ENCODE measurements around the gene DNMT3A. TPM values are rescaled to one million over a fixed set of nuclear protein-coding genes. Genes with fewer than 3 reads are reported as not detected.

The DNMT3A gene
- total RNA-seq, 3 donors from 2014 or later (not counting 1 experiment from before 2014, with no cell fraction given): 36.3 to 60.7 (median 45.2) TPM

GRCh38 chr2:25383806-25384205 lies 42.1 kb upstream of the DNMT3A start:
- Histone ChIP-seq H3K36me3 (ENCODE audit: control insufficient read depth, insufficient read depth, low read length) (peaks cover 5% of the 10 kb centered on the region), H3K4me1 (ENCODE audit: control insufficient read depth, insufficient read depth, low read length) (peaks cover 10% of the 10 kb centered on the region), H3K27ac (ENCODE audit: low read length) (no peak overlapping the region), H3K9me3 (ENCODE audit: control insufficient read depth, insufficient read depth, low read length) (no peaks in the 10 kb centered on the region), H3K4me3 (ENCODE audit: low read length) (no peak overlapping the region), H3K27me3 (ENCODE audit: control insufficient read depth, insufficient read depth, low read length) (no peaks in the 10 kb centered on the region)
- intact Hi-C loops (cut with micrococcal nuclease): no loop called here
- DNase-seq (no peak), ATAC-seq (no peak)
- H3K9me3 Mint-ChIP-seq: no peaks in the 10 kb centered on the region
- no peak overlapping the region for H3K4me3 Mint-ChIP-seq
- WGBS (ENCODE audit: insufficient coverage): 86% methylated on average over 9 of the region's 9 CpGs
- H3K27ac Mint-ChIP-seq: no peak overlapping the region
- H3K27me3 Mint-ChIP-seq (ENCODE audit: low read depth in 2 of 2): peaks cover 8 to 11% of the 10 kb centered on the region in 2 donors
- H3K36me3 Mint-ChIP-seq: no peaks in the 10 kb centered on the region
- no peak for TF ChIP-seq CTCF (IDR thresholded peaks at IDR 0.05)
- H3K4me1 Mint-ChIP-seq: peaks cover 10 to 39% of the 10 kb centered on the region in 2 donors

- 81% methylated on average over 7 of the region's 7 CpGs for WGBS (ENCODE audit: insufficient coverage)
- Histone ChIP-seq H3K9me3 (ENCODE audit: control insufficient read depth, insufficient read depth, low read length) (no peaks in the 10 kb centered on the region), H3K4me1 (ENCODE audit: control insufficient read depth, insufficient read depth, low read length) (peaks cover 29% of the 10 kb centered on the region), H3K36me3 (ENCODE audit: control insufficient read depth, insufficient read depth, low read length) (peaks cover 5% of the 10 kb centered on the region), H3K4me3 (ENCODE audit: low read length) (no peak overlapping the region), H3K27ac (ENCODE audit: low read length) (no peak overlapping the region), H3K27me3 (ENCODE audit: control insufficient read depth, insufficient read depth, low read length) (no peaks in the 10 kb centered on the region)
- TF ChIP-seq CTCF (IDR thresholded peaks at IDR 0.05): no peak
- H3K27ac Mint-ChIP-seq: peak overlapping the region in 1 of 2 donors; percentile 6
- ATAC-seq (no peak), DNase-seq (no peak)
- intact Hi-C loops (cut with micrococcal nuclease): no loop called here
- H3K9me3 Mint-ChIP-seq: no peaks in the 10 kb centered on the region
- H3K4me1 Mint-ChIP-seq: peaks cover 15 to 36% of the 10 kb centered on the region in 2 donors
- H3K36me3 Mint-ChIP-seq: no peaks in the 10 kb centered on the region
- H3K4me3 Mint-ChIP-seq: no peak overlapping the region
- H3K27me3 Mint-ChIP-seq (ENCODE audit: low read depth in 2 of 2): peaks cover 15 to 20% of the 10 kb centered on the region in 2 donors
These were observed 39.8 kb upstream of the DNMT3A start for GRCh38 chr2:25381502-25381901.

- H3K27me3 Mint-ChIP-seq (ENCODE audit: low read depth in 2 of 2): peaks cover 15 to 22% of the 10 kb centered on the region in 2 donors
- no peak overlapping the region for H3K4me3 Mint-ChIP-seq
- Histone ChIP-seq H3K27me3 (ENCODE audit: control insufficient read depth, insufficient read depth, low read length) (no peaks in the 10 kb centered on the region), H3K27ac (ENCODE audit: low read length) (no peak overlapping the region), H3K36me3 (ENCODE audit: control insufficient read depth, insufficient read depth, low read length) (peaks cover 3% of the 10 kb centered on the region), H3K9me3 (ENCODE audit: control insufficient read depth, insufficient read depth, low read length) (no peaks in the 10 kb centered on the region), H3K4me3 (ENCODE audit: low read length) (no peak overlapping the region), H3K4me1 (ENCODE audit: control insufficient read depth, insufficient read depth, low read length) (peaks cover 36% of the 10 kb centered on the region)
- no peaks in the 10 kb centered on the region for H3K36me3 Mint-ChIP-seq
- intact Hi-C loops (cut with micrococcal nuclease): no loop called here
- DNase-seq (no peak), ATAC-seq (no peak)
- 97% methylated on average over 12 of the region's 12 CpGs for WGBS (ENCODE audit: insufficient coverage)
- H3K9me3 Mint-ChIP-seq: no peaks in the 10 kb centered on the region
- no peak overlapping the region for H3K27ac Mint-ChIP-seq
- no peak for TF ChIP-seq CTCF (IDR thresholded peaks at IDR 0.05)
- peaks cover 22 to 42% of the 10 kb centered on the region in 2 donors for H3K4me1 Mint-ChIP-seq
These were observed 39.1 kb upstream of the DNMT3A start for GRCh38 chr2:25380586-25381375.

Data from natural killer cell (primary cell).